Muscle of arm (tissue), 12 donors: ENCODE measurements around the gene ARHGAP10. TPM values are rescaled to one million over a fixed set of nuclear protein-coding genes. Genes with fewer than 3 reads are reported as not detected.
"Not testable (repeated sequence)": the region's sequence is repeated elsewhere in the genome, so short reads cannot be mapped to it uniquely, and the experiment has no call there.

Experiments used
- DNase-seq: peaks from one replicate; pipeline ENCODE4 v3.0.0-alpha.2; 2013
- polyA plus RNA-seq, 12 donors: library from polyadenylated mRNA; unstranded; fragments of 120-200 nt; gene quantifications; one replicate each; pipeline ENCODE4 v1.2.1, GENCODE V29; 2013; ENCODE audit not compliant: insufficient read length in 12 of 12

ARHGAP10 gene
- polyA plus RNA-seq, 12 donors: 19.8 to 38.9 (median 34.9) TPM; not detected in 1

GRCh38 chr4:147901388-147901787 is 169.5 kb downstream of the ARHGAP10 start:
- DNase-seq: no peak

DNA sequence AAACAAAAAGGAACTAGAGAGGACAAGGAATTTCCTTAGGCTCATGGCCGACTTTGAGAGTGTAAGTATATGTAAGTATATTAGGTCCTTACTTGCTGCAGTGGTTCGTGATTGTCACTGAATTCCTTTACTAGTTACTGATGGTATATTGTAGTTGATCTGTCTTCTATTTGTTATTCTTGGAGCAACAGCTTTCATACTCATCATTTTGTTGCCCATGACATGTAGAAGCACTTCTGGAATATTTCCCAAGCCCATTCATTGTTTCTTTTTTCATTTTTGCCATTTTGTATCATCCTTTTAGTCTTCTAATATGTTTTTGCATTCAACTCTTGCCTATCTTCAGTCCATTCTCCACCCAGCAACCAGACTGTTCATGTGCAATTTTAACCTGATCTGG is 170.0 kb downstream of the ARHGAP10 start:
- DNase-seq: no peak

DNA sequence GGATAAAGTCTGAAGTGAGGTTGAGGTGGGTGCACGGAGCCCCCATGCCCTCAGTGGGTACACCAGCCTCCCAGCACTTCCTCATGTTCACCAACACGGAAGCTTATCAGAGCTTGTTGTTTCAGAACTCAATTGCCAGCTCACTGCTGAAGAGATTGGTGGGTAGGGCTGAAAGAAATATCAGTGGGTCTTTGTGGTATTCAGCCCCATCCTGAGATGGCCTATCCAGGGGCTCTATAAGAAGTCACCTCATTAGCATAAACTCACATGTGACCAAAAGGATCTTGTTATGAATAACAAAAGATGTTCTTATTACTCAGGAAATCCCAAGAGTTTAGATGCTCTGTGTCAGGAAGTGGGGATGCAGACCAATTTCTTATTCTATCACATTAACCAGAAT is 177.3 kb downstream of the ARHGAP10 start:
- DNase-seq: no peak

GRCh38 chr4:147910315-147910714 is 178.4 kb downstream of the ARHGAP10 start:
- no peak for DNase-seq

GRCh38 chr4:147912106-147912505 is 180.2 kb downstream of the ARHGAP10 start:
- not testable (repeated sequence) for DNase-seq

DNA sequence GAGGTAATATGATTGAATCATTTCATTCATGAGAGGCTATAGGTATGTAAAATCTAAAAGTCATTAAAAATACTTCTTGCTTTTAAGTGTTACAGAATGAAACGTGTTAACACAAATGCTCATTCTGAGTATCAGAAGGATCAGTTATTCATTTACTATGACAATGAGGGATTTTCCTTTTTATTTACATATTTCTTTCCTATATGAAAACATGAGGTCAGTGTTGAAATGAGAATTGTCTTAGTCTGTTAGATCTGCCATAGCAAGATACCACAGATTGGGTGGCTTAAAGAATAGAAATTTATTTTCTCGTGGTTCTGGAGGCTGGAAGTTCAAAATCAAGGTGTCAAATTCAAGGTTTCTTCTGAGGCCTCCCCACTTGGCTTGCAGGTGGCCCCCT is 181.2 kb downstream of the ARHGAP10 start:
- DNase-seq: no peak

- no peak for DNase-seq
These were observed 184.5 kb downstream of the ARHGAP10 start for GRCh38 chr4:147916351-147916750.

GRCh38 chr4:147923381-147923780 is 191.5 kb downstream of the ARHGAP10 start:
- DNase-seq: no peak

- no peak for DNase-seq
These were observed 192.0 kb downstream of the ARHGAP10 start for GRCh38 chr4:147923854-147924253.

- no peak for DNase-seq
These were observed 192.9 kb downstream of the ARHGAP10 start for GRCh38 chr4:147924604-147925412.

GRCh38 chr4:147927377-147928137 is 195.7 kb downstream of the ARHGAP10 start:
- DNase-seq: no peak

GRCh38 chr4:147928400-147928799 is 196.5 kb downstream of the ARHGAP10 start:
- DNase-seq: peak; percentile 37

DNA sequence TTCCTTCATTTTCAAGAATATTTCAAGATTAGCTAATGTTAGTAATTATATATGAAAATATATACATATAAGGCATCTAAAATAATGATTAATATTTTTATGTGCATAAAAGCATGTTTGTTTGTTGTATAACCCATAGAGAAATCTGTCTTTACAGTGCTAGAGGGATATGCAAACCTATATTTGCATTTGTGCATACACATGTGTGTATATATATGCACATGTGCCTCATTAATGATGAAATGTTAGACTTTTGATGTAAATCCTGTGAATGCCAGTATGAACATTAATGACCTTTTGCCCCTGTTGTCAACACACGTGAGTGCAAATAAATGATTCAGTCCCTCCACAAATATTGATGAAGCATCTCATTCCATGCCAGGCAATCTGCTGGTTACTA is 197.9 kb downstream of the ARHGAP10 start:
- DNase-seq: no peak

DNA sequence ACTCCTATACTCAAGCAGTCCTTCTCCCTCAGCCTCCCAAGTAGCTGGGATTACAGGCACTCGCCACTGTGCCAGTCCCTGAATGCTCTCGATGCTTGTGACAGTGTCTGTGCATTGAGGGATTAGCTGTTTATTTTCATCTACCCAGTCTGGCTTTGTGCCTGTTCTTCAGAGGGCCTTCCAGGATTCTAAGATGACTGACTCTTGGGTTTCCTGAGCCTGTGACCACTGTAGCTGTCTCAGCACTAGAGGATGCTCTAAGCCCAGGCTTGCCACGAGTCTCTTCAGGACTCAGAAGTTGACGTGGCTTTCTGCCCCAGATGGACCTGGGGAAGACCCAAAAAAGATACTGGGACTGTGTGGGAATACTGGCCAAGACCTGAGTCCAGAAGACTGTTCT is 201.4 kb downstream of the ARHGAP10 start:
- DNase-seq: no peak

DNA sequence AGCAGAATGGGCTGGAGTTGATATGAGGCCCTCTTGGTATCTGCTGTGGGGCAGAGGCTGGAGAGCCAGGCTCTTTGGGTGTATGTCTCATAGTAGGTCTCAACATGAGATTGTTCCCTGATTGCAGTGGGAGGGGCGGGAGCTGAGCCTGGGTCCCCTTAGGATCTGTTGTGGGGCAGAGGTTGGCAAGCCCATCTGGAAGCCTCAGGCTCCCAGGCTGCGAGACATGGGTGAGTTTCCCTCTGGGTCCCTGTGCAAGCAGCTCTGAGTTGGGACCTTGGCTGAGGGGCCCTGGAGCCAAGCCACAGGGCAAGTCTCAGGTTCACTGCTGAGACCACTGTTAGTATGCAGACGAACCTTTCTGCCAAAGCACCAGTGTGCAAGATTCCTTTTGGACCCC is 201.9 kb downstream of the ARHGAP10 start:
- no peak for DNase-seq

GRCh38 chr4:147938496-147938895 is 206.6 kb downstream of the ARHGAP10 start:
- no peak for DNase-seq

DNA sequence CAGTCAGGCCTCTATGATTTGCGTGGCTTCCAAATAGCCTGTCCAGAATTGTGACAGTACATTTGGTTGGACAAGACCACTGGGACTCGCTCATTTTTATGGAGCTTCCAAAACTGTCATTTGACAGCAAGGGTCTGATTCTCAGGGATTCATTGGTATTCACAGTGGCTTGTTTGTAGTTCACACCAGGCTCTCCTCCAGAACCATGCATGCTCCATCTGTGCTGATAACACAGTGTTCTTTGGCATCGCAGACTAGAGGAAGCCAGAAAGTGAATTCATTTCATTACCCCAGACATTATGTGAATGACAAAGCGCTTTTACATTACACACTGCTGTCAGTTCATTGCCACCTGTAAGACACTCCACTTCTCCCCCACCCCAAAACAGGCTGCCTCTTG is 208.3 kb downstream of the ARHGAP10 start:
- DNase-seq: no peak

GRCh38 chr4:147941373-147941772 is 209.5 kb downstream of the ARHGAP10 start:
- DNase-seq: no peak

DNA sequence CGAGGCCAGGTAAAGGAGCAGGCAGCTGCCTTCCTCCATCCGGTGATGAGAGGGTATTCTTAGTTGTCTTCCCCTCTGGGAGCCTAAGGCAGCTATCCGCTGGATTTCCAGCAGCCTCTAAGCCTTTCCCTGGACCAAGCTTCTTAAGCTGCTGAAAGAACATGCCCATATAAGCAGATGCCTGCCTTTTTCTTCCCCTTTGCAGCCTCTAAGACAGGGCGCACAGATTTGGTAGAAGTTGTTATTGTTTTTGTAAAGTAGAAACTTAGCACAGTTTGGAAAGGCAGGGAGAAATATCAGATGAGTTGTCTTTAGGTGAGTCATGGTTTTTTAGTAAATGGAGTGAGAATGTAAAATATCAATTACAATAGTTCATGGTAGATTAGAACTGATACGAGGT is 210.8 kb downstream of the ARHGAP10 start:
- no peak for DNase-seq

DNA sequence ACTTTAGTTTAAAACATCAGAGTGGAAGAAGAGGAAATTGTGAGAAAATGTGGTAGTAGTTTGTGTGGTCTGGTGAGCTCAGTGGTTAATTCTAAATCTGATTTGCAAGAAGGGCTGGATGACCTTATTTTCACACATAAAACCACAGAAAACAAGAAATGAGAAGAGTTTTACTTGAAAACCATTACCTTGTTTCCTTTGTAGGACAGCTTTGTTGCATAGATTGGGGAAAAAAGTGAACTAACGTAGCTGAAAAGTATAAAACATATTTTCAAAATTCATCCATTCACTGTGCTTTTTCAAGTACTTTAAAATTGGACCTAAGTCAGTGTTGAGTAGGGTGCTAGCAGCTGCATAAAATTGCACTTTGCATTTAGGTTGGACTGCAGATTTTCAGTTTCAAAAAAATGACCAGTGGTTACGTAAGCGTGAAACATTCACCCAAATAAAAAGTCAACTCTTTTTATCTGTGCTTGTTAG is 211.3 kb downstream of the ARHGAP10 start:
- no peak for DNase-seq

DNA sequence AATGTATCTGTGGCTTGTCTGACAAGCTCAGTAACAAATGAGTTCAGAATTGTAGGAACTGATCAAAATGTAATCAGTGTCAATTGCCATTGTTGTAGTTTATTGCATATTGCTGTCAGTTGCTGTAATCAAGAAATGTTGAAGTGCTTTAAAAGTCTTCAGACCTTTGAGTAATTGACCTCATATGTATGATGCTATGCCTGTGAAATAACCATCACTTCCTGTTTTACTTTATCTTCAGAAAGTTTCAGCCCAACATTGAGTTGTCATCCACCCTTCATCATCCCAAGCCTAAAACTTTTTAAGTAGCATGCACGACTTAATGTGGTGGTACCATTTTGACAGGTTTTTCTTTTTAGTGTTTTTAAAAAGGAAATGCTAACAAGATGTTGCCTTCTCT is 212.4 kb downstream of the ARHGAP10 start:
- DNase-seq: no peak

GRCh38 chr4:147944670-147945260 is 212.9 kb downstream of the ARHGAP10 start:
- no peak for DNase-seq

DNA sequence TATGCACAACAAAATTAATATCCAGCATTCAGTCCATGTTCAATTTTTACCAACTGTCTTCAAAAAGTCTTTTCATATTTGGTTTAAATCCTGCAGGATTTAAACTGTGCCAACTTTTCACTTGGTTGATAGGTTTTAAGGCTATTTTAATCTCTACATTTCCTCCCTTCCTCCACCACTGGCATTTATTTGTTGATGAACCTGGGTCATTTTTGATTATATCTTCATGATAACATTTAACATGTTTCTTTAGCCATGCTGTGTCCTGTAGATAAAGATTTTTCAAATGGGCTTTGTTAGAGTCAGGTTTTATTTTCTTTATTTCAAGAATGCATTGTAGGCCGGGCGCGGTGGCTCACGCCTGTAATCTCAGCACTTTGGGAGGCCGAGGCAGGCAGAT is 216.4 kb downstream of the ARHGAP10 start:
- no peak for DNase-seq
